Gastroesophageal sphincter (tissue), 4 donors: ENCODE results near the gene RAD51B. TPM values are rescaled to one million over a fixed set of nuclear protein-coding genes. Genes with fewer than 3 reads are reported as not detected.
A peak's percentile ranks its signal among the peaks of the same experiment; 100 is the strongest.
"Not testable (repeated sequence)": the region's sequence is repeated elsewhere in the genome, so short reads cannot be mapped to it uniquely, and the experiment has no call there.

Source experiments
- ATAC-seq: fragments of 150-250 bp; one replicate; pipeline ENCODE4 v1.9.1; 2016; ENCODE audit warnings: mild to moderate bottlenecking, moderate library complexity
- H3K27ac ChIP-seq, 4 donors: fragments of 200-600 bp; sonication (generic) in 3 of 4; 1 replicate in 3 of 4; 2 replicates in 1 of 4; pipeline ENCODE4 v1.5.1; 2016 to 2019
- H3K27me3 ChIP-seq: fragments of 200-600 bp; sonication (generic); one replicate; pipeline ENCODE4 v1.5.1; 2019
- H3K36me3 ChIP-seq, 2 donors: fragments of 200-600 bp; sonication (generic); one replicate each; pipeline ENCODE4 v1.5.1; 2019; ENCODE audit warnings: control low read depth in 1 of 2
- H3K4me1 ChIP-seq, 3 donors: fragments of 200-600 bp; sonication (generic); 1 replicate in 2 of 3; 2 replicates in 1 of 3; pipeline ENCODE4 v1.5.1; 2016 to 2019; ENCODE audit warnings: control low read depth in 2 of 3
- H3K4me3 ChIP-seq, 2 donors: fragments of 200-600 bp; sonication (generic); one replicate each; pipeline ENCODE4 v1.5.1; 2019; ENCODE audit warnings: mild to moderate bottlenecking in 1 of 2, moderate library complexity in 1 of 2
- H3K9me3 ChIP-seq, 3 donors: fragments of 200-600 bp; sonication (generic); one replicate each; pipeline ENCODE4 v1.5.1; 2017 to 2019; ENCODE audit warnings: control low read depth in 2 of 3
- CTCF ChIP-seq, 4 experiments: fragments of 200-600 bp in 2 of 4; fragments of 450-650 bp in 2 of 4; sonication (generic) in 1 of 4; IDR thresholded peaks; one replicate each; pipeline ENCODE4 v1.5.1; 2017 to 2019; ENCODE audit warnings: antibody characterized with exemption in 4 of 4, mild to moderate bottlenecking in 2 of 4, moderate library complexity in 2 of 4
- EP300 ChIP-seq: sonication (generic); formaldehyde crosslinking; IDR thresholded peaks from one replicate; pipeline ENCODE4 v1.6.1; 2017; ENCODE audit warnings: antibody characterized with exemption, mild to moderate bottlenecking
- POLR2A ChIP-seq, 2 donors: fragments of 450-650 bp; IDR thresholded peaks; one replicate each; pipeline ENCODE4 v1.6.1; 2017; ENCODE audit warnings: antibody characterized with exemption in 2 of 2, mild to moderate bottlenecking in 2 of 2, moderate library complexity in 1 of 2
- POLR2AphosphoS5 ChIP-seq: sonication (generic); formaldehyde crosslinking; IDR thresholded peaks from one replicate; pipeline ENCODE4 v1.6.1; 2017; ENCODE audit warnings: antibody characterized with exemption
- WGBS, 2 donors: methylation state at CpG; one replicate each; pipeline ENCODE4 v1.1.5; 2018; ENCODE audit warnings: low coverage in 1 of 2; 5-methylcytosine and 5-hydroxymethylcytosine counted together
- total RNA-seq, 4 donors: library from RNA; depleted of rRNA; stranded (reverse); fragments of >200 nt; gene quantifications; one replicate each; pipeline ENCODE4 v1.1.0, GENCODE V29; 2016

Gene RAD51B
- total RNA-seq, 4 donors from 2014 or later = 5.1 to 7.0 (median 6.0) TPM

GRCh38 chr14:68255693-68256178 lies 436.2 kb downstream of the RAD51B start:
- Histone ChIP-seq H3K4me1 (peaks cover 10 to 60% (median 17%) of the 10 kb centered on the region in 3 donors), H3K9me3 (no peaks in the 10 kb centered on the region), H3K27me3 (no peaks in the 10 kb centered on the region), H3K4me3 (no peak overlapping the region), H3K36me3 (no peaks in the 10 kb centered on the region), H3K27ac (peak overlapping the region in 3 of 4 donors; percentile 27 to 34 (median 34))
- 53 to 71% methylated on average over 1 of the region's 1 CpG for WGBS, 2 donors
- TF ChIP-seq EP300 (no peak), POLR2AphosphoS5 (no peak), CTCF (IDR thresholded peaks at IDR 0.05) (no peak), POLR2A (IDR thresholded peaks at IDR 0.05) (no peak)
- no peak for ATAC-seq

- H3K4me3 ChIP-seq = no peak overlapping the region
- no peaks in the 10 kb centered on the region for H3K27me3 ChIP-seq
- no peak for TF ChIP-seq POLR2AphosphoS5
- no peak for TF ChIP-seq POLR2A (IDR thresholded peaks at IDR 0.05)
- no peak for TF ChIP-seq EP300
- TF ChIP-seq CTCF (IDR thresholded peaks at IDR 0.05) = no peak
- no peaks in the 10 kb centered on the region for H3K9me3 ChIP-seq
- no peaks in the 10 kb centered on the region for H3K36me3 ChIP-seq
- H3K27ac ChIP-seq = no peak overlapping the region
- H3K4me1 ChIP-seq = peaks cover 3 to 49% (median 5%) of the 10 kb centered on the region in 3 donors
- no peak for ATAC-seq
- WGBS, 2 donors = 97% methylated on average over 4 of the region's 4 CpGs; no CpG with 5 or more reads in 1 of the 2 donors
Observed at GRCh38 chr14:68257969-68258368, 438.4 kb downstream of the RAD51B start.

GRCh38 chr14:68258995-68259394 lies 439.4 kb downstream of the RAD51B start:
- not testable (repeated sequence) for ATAC-seq, H3K4me3 ChIP-seq, H3K27ac ChIP-seq, H3K36me3 ChIP-seq, H3K9me3 ChIP-seq, H3K27me3 ChIP-seq
- H3K4me1 ChIP-seq = peaks cover 3 to 38% (median 5%) of the 10 kb centered on the region in 3 donors
- WGBS, 2 donors = 75 to 80% methylated on average over 1 of the region's 2 CpGs

GRCh38 chr14:68260121-68260520 lies 440.5 kb downstream of the RAD51B start:
- H3K27ac ChIP-seq = peak overlapping the region in 2 of 4 donors; percentile 36 to 61
- ATAC-seq = no peak
- no peaks in the 10 kb centered on the region for H3K36me3 ChIP-seq
- TF ChIP-seq CTCF (IDR thresholded peaks at IDR 0.05) = no peak
- TF ChIP-seq POLR2AphosphoS5 = no peak
- no peak for TF ChIP-seq EP300
- no peak for TF ChIP-seq POLR2A (IDR thresholded peaks at IDR 0.05)
- peaks cover 3 to 27% (median 5%) of the 10 kb centered on the region in 3 donors for H3K4me1 ChIP-seq
- H3K9me3 ChIP-seq = no peaks in the 10 kb centered on the region
- 40 to 81% methylated on average over 2 of the region's 2 CpGs for WGBS, 2 donors
- H3K4me3 ChIP-seq = no peak overlapping the region
- no peaks in the 10 kb centered on the region for H3K27me3 ChIP-seq

- Histone ChIP-seq H3K36me3 (no peaks in the 10 kb centered on the region), H3K4me3 (no peak overlapping the region), H3K9me3 (no peaks in the 10 kb centered on the region), H3K27me3 (no peaks in the 10 kb centered on the region), H3K4me1 (peaks cover 0 to 16% (median 0%) of the 10 kb centered on the region in 3 donors), H3K27ac (peak overlapping the region in 3 of 4 donors; percentile 29 to 61 (median 36))
- WGBS, 2 donors = 44 to 47% methylated on average over 8 to 10 of the region's 10 CpGs
- TF ChIP-seq POLR2AphosphoS5 (no peak), POLR2A (IDR thresholded peaks at IDR 0.05) (no peak), CTCF (IDR thresholded peaks at IDR 0.05) (no peak), EP300 (no peak)
- ATAC-seq = no peak
Observed at GRCh38 chr14:68261092-68261842, 441.7 kb downstream of the RAD51B start.
